H1 (cell line): ENCODE results near the gene OST4. TPM values are rescaled to one million over a fixed set of nuclear protein-coding genes. Genes with fewer than 3 reads are reported as not detected.

Experiments
- ASH2L ChIP-seq: fragments of 200-600, 300-600 bp; sonication (generic); IDR thresholded peaks from one replicate; pipeline ENCODE4 v1.7.1; 2017; ENCODE audit warnings: low read length
- BACH1 ChIP-seq: IDR thresholded peaks from 2 replicates; pipeline ENCODE4 v1.6.1; 2012; ENCODE audit warnings: low read length, improper control_type of control experiment
- CHD1 ChIP-seq: IDR thresholded peaks from 2 replicates; pipeline ENCODE4 v1.6.1; 2012; ENCODE audit warnings: low read depth, low read length, improper control_type of control experiment
- CHD2 ChIP-seq: IDR thresholded peaks from 2 replicates; pipeline ENCODE4 v1.6.1; 2012; ENCODE audit warnings: low read length, improper control_type of control experiment
- CREB1 ChIP-seq: IDR thresholded peaks from 2 replicates; pipeline ENCODE4 v1.6.1; 2012; ENCODE audit warnings: inconsistent platforms
- JUND ChIP-seq: IDR thresholded peaks from 2 replicates; pipeline ENCODE4 v1.6.1; 2011; ENCODE audit warnings: mild to moderate bottlenecking, improper control_type of control experiment, low read length
- PHF8 ChIP-seq: fragments of 200-600 bp; sonication (generic); conservative IDR thresholded peaks from 2 replicates; pipeline ENCODE4 v1.7.1; 2012; ENCODE audit warnings: low read depth, mild to moderate bottlenecking, inconsistent platforms, low read length, moderate library complexity
- POLR2AphosphoS5 ChIP-seq: IDR thresholded peaks from 2 replicates; pipeline ENCODE4 v1.6.1; 2011; ENCODE audit warnings: low read depth, low read length
- POU5F1 ChIP-seq: IDR thresholded peaks from 2 replicates; pipeline ENCODE4 v1.6.1; 2011; ENCODE audit warnings: low read depth, mild to moderate bottlenecking, low read length, moderate library complexity
- RBBP5 ChIP-seq: IDR thresholded peaks from 2 replicates; pipeline ENCODE4 v1.7.1; 2012; ENCODE audit warnings: low read depth, mild to moderate bottlenecking, inconsistent platforms, low read length, moderate library complexity, borderline replicate concordance
- SP1 ChIP-seq: IDR thresholded peaks from 2 replicates; pipeline ENCODE4 v1.6.1; 2011; ENCODE audit warnings: low read depth, low read length
- polyA plus RNA-seq, 7 experiments: library from polyadenylated mRNA; depleted of rRNA in 3 of 7; stranded (reverse) in 5 of 7; unstranded in 2 of 7; fragments of >200 nt in 5 of 7; fragments of 200-250 nt in 2 of 7; gene quantifications; 1 replicate in 5 of 7; 2 replicates in 1 of 7; 4 replicates in 1 of 7; pipeline versions ENCODE4 v1.2.1 to v1.2.3, GENCODE V29; 2011 to 2013; ENCODE audit warnings: missing spikeins in 2 of 7, mixed read lengths in 2 of 7
- total RNA-seq: library from RNA; stranded (reverse); fragmentation: NEBNext Ultra II Directional; extraction: Animal tissue kit (Norgen Biotek cat#: 25700); gene quantifications from 2 replicates; pipeline ENCODE4 v1.2.1, GENCODE V29; 2021

Gene OST4
- total and polyA plus RNA-seq, 2 of the 8 experiments (the other 6 are each of a cell fraction or from before 2014, with no cell fraction given) = 225 to 865 TPM

- TF ChIP-seq POU5F1 (no peak), RBBP5 (peak; percentile 44; the same call in 1 of the 2 replicates), CREB1 (peak; percentile 39), PHF8 (peak; percentile 79), ASH2L (peak; percentile 23), CHD1 (no peak), SP1 (no peak), BACH1 (peak; percentile 87), CHD2 (no peak), POLR2AphosphoS5 (peak; percentile 48; the same call in 1 of the 2 replicates), JUND (no peak)
Measured at GRCh38 chr2:27032495-27033252, 38.8 kb downstream of the OST4 start, which contains the start of gene TMEM214 (continued).
